ENCODE measurements around the gene ZFAND2A.
A peak's percentile ranks its signal among the peaks of the same experiment; 100 is the strongest.
"Not testable (repeated sequence)": the region's sequence is repeated elsewhere in the genome, so short reads cannot be mapped to it uniquely, and the experiment has no call there.

Gene ZFAND2A

GRCh38 chr7:1159891-1160669, at the start of gene ZFAND2A:
ZFAND2A (minus strand) TSS chr7:1160196; CDS start chr7:1158212, 1,984 bp downstream.
- H3K27me3 ChIP-seq (ENCODE audit: control insufficient read depth, insufficient read depth, low read length) = no peaks in the 10 kb centered on the region
- H3K27ac ChIP-seq (ENCODE audit: low read depth, low read length) = peak within 1 kb of the TSS; percentile 88
- peak within 1 kb of the TSS; percentile 86 for H3K9ac ChIP-seq (ENCODE audit: low read length)
- peaks cover 6% of the 10 kb centered on the region for H3K36me3 ChIP-seq (ENCODE audit: control insufficient read depth, insufficient read depth, low read length)
- peaks cover 11% of the 10 kb centered on the region for H3K4me1 ChIP-seq (ENCODE audit: control insufficient read depth, insufficient read depth, low read length)
- H3K4me3 ChIP-seq (ENCODE audit: low read length) = peak within 1 kb of the TSS; percentile 98

- H3K4me3 ChIP-seq (ENCODE audit: low read length) = no peak overlapping the region
- H3K36me3 ChIP-seq (ENCODE audit: control insufficient read depth, insufficient read depth, low read length) = no peaks in the 10 kb centered on the region
- H3K27ac ChIP-seq (ENCODE audit: low read depth, low read length) = no peak overlapping the region
- H3K27me3 ChIP-seq (ENCODE audit: control insufficient read depth, insufficient read depth, low read length) = peaks cover 17% of the 10 kb centered on the region
- H3K4me1 ChIP-seq (ENCODE audit: control insufficient read depth, insufficient read depth, low read length) = no peaks in the 10 kb centered on the region
- no peak overlapping the region for H3K9ac ChIP-seq (ENCODE audit: low read length)
Measured at GRCh38 chr7:1209097-1209496, 49.1 kb upstream of the ZFAND2A start.

GRCh38 chr7:1205742-1206141, 45.7 kb upstream of the ZFAND2A start:
- not testable (repeated sequence) for H3K27me3 ChIP-seq (ENCODE audit: control insufficient read depth, insufficient read depth, low read length); H3K9ac ChIP-seq (ENCODE audit: low read length); H3K4me3 ChIP-seq (ENCODE audit: low read length); H3K4me1 ChIP-seq (ENCODE audit: control insufficient read depth, insufficient read depth, low read length); H3K36me3 ChIP-seq (ENCODE audit: control insufficient read depth, insufficient read depth, low read length); H3K27ac ChIP-seq (ENCODE audit: low read depth, low read length)

DNA sequence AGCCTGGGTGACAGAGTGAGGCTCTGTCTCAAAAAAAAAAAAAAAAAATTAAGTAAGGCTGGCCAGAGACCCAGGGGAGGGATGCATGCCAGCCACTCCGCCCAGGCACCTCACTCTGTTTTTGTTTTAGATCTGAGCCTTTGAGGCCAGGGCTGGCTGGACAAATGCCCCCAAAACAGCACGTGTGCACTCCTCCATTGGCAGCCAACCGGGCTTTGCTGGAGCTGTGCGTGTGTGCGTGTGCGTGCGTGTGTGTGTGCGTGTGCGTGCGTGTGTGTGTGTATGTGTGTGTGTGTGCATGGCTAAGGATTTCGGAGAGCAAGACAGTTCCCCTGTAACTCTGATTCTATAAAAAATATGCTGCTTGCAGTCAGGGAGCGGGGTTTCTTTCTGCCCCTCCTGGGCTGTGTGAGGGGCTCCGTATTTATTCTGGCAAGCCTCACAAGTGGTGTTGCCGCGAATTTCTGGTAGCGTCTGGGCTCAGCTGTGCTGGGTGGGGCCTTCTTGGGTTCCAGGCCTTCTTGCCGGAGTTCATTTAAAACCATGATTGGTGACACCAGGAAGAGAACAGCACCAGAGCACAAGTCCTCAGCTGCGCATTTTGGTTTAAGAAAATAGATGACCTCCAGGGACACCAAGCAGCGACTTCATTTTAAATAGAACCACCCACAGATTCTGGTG, 44.6 kb upstream of the ZFAND2A start:
- no peak overlapping the region for H3K27ac ChIP-seq (ENCODE audit: low read depth, low read length)
- H3K36me3 ChIP-seq (ENCODE audit: control insufficient read depth, insufficient read depth, low read length) = no peaks in the 10 kb centered on the region
- H3K4me1 ChIP-seq (ENCODE audit: control insufficient read depth, insufficient read depth, low read length) = no peaks in the 10 kb centered on the region
- no peak overlapping the region for H3K4me3 ChIP-seq (ENCODE audit: low read length)
- H3K27me3 ChIP-seq (ENCODE audit: control insufficient read depth, insufficient read depth, low read length) = peaks cover 3% of the 10 kb centered on the region
- H3K9ac ChIP-seq (ENCODE audit: low read length) = no peak overlapping the region

DNA sequence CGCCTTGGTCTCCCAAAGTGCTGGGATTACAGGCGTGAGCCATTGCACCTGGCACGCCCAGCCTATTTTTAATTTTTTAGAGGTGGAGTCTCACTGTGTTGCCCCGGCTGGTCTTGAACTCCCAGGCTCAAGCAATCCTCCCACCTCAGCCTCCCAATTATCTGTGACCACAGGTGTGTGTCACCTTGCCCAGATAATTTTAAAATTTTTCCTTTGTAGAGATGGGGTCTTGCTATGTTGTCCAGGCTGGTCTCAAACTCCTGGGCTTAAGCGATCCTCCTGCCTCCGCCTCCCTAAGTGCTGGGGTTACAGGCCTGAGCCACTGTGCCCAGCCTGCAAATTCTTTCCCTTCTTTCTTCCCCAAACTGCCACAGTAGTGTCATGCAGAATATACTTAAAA, 42.9 kb upstream of the ZFAND2A start:
- not testable (repeated sequence) for H3K4me3 ChIP-seq (ENCODE audit: low read length); H3K27ac ChIP-seq (ENCODE audit: low read depth, low read length); H3K4me1 ChIP-seq (ENCODE audit: control insufficient read depth, insufficient read depth, low read length); H3K27me3 ChIP-seq (ENCODE audit: control insufficient read depth, insufficient read depth, low read length); H3K36me3 ChIP-seq (ENCODE audit: control insufficient read depth, insufficient read depth, low read length); H3K9ac ChIP-seq (ENCODE audit: low read length)

DNA sequence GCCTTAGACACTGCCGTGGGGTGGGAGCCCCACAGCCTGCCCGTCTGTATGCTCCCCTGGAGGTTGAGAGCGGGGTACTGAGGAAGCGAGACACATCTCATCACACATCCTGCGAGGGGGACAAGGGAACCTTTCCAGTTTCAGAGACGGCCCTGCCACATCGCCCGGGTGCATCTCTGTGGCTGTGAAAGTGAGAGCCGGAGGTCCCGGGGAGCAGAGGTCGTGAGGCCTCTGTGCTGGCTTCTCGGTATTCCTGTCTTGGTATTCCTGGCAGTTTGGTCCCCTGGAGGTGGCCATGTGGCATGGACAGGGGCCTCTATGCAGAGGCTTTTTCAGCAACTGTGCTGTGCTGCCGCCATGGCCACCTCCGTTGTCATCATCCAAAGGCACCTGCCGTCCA, 41.9 kb upstream of the ZFAND2A start:
- no peaks in the 10 kb centered on the region for H3K36me3 ChIP-seq (ENCODE audit: control insufficient read depth, insufficient read depth, low read length)
- H3K27me3 ChIP-seq (ENCODE audit: control insufficient read depth, insufficient read depth, low read length) = no peaks in the 10 kb centered on the region
- no peak overlapping the region for H3K4me3 ChIP-seq (ENCODE audit: low read length)
- no peak overlapping the region for H3K27ac ChIP-seq (ENCODE audit: low read depth, low read length)
- no peaks in the 10 kb centered on the region for H3K4me1 ChIP-seq (ENCODE audit: control insufficient read depth, insufficient read depth, low read length)
- H3K9ac ChIP-seq (ENCODE audit: low read length) = no peak overlapping the region

DNA sequence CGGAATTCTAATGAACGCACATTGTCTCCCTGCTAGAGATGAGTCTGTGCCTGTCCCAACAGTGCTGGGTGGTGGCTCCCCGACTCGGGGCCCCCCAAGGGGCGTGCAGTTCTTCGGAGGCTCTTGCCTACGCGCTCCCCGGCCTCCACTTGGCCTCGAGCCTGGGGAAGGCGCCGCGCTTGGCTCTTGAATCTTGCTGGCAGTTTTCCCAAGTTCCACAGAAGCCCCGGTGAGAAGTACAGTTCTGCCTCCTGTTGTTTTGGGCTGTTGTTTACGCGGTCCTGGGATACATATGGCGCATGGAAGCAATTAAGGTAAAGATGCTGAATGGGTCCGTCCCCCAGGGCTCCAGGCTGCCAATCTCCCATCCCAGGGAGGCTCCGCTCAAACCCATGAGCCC, 40.0 kb upstream of the ZFAND2A start:
- no peaks in the 10 kb centered on the region for H3K27me3 ChIP-seq (ENCODE audit: control insufficient read depth, insufficient read depth, low read length)
- no peak overlapping the region for H3K27ac ChIP-seq (ENCODE audit: low read depth, low read length)
- H3K36me3 ChIP-seq (ENCODE audit: control insufficient read depth, insufficient read depth, low read length) = no peaks in the 10 kb centered on the region
- H3K9ac ChIP-seq (ENCODE audit: low read length) = no peak overlapping the region
- no peaks in the 10 kb centered on the region for H3K4me1 ChIP-seq (ENCODE audit: control insufficient read depth, insufficient read depth, low read length)
- H3K4me3 ChIP-seq (ENCODE audit: low read length) = no peak overlapping the region

- H3K36me3 ChIP-seq (ENCODE audit: control insufficient read depth, insufficient read depth, low read length) = no peaks in the 10 kb centered on the region
- H3K9ac ChIP-seq (ENCODE audit: low read length) = no peak overlapping the region
- H3K27ac ChIP-seq (ENCODE audit: low read depth, low read length) = no peak overlapping the region
- no peaks in the 10 kb centered on the region for H3K4me1 ChIP-seq (ENCODE audit: control insufficient read depth, insufficient read depth, low read length)
- H3K4me3 ChIP-seq (ENCODE audit: low read length) = no peak overlapping the region
- no peaks in the 10 kb centered on the region for H3K27me3 ChIP-seq (ENCODE audit: control insufficient read depth, insufficient read depth, low read length)
Measured at GRCh38 chr7:1197997-1198625, 38.1 kb upstream of the ZFAND2A start.

DNA sequence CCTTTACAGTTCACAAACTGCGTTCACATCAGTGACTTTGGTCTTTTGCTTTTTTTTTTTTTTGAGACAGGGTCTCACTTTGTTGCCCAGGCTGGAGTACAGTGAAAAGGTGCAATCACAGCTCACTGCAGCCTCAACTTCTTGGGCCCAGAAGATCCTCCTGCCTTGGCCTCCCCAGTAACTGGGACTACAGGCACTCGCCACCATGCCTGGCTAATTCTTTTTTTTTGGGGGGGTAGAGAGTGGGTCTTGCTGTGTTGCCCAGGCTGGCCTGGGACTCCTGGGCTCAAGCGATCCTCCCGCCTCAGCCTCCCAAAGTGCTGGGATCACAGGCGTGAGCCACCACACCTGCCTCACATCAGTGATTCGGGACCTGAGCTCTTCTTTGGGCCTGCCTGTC, 37.0 kb upstream of the ZFAND2A start:
- Histone ChIP-seq H3K9ac (ENCODE audit: low read length) (no peak overlapping the region), H3K27me3 (ENCODE audit: control insufficient read depth, insufficient read depth, low read length) (peaks cover 3% of the 10 kb centered on the region), H3K4me1 (ENCODE audit: control insufficient read depth, insufficient read depth, low read length) (no peaks in the 10 kb centered on the region)

DNA sequence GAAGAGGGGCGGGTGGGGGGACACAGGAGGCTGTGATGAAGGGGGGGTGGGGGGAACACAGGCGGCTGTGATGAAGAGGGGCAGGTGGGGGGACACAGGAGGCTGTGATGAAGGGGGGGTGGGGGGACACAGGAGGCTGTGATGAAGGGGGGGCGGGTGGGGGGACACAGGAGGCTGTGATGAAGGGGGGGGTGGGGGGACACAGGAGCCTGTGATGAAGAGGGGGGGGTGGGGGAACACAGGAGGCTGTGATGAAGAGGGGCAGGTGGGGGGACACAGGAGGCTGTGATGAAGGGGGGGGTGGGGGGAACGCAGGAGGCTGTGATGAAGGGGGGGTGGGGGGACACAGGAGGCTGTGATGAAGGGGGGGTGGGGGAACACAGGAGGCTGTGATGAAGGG, 36.4 kb upstream of the ZFAND2A start:
- not testable (repeated sequence) for H3K4me3 ChIP-seq (ENCODE audit: low read length); H3K36me3 ChIP-seq (ENCODE audit: control insufficient read depth, insufficient read depth, low read length); H3K27me3 ChIP-seq (ENCODE audit: control insufficient read depth, insufficient read depth, low read length); H3K27ac ChIP-seq (ENCODE audit: low read depth, low read length); H3K4me1 ChIP-seq (ENCODE audit: control insufficient read depth, insufficient read depth, low read length); H3K9ac ChIP-seq (ENCODE audit: low read length)

More for the DNA sequence above, 37.0 kb upstream of the ZFAND2A start:
- H3K4me3 ChIP-seq (ENCODE audit: low read length) = no peak overlapping the region
- H3K27ac ChIP-seq (ENCODE audit: low read depth, low read length) = no peak overlapping the region
- no peaks in the 10 kb centered on the region for H3K36me3 ChIP-seq (ENCODE audit: control insufficient read depth, insufficient read depth, low read length)

DNA sequence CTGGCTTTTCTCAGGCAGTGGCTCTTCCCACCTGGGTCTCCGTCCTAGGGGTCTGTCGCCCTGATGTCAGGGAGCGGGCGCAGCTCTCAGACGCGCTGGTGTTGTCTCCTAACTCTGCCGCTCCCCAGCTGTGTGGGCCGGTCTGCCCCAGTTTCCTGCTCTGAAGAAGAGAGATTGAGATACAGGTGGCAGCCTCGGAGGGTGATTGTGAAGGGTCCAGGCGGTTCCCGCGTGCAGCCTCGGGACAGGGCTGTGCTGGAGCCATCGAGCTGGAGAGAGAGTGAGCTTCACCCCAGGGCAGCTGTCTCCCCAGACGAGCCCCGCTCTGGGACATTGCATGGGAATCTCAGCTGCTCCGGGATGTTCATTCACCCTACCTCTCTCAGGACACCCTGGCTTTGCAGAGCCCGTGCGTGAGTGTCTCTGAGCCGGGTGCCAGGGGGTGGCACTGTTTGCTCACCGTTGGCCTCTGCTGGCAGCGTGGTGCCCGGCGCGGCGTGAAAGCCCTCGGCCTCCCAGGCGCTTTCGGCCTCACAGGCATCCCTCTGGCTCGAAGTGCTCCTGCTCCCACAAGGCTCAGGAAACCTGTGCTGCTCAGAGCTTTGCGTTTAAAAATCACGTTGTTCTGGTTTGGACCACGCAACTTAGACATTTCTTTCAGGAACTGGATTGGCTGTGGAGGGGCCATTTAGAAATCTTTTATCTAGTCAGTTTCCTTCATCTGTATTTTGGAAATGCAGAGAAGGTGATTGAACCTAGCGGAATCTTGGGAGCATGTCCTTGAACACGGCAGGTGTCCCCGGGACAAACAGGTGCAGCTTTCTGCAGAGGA, 33.8 kb upstream of the ZFAND2A start:
- H3K36me3 ChIP-seq (ENCODE audit: control insufficient read depth, insufficient read depth, low read length) = no peaks in the 10 kb centered on the region
- H3K9ac ChIP-seq (ENCODE audit: low read length) = no peak overlapping the region
- H3K27me3 ChIP-seq (ENCODE audit: control insufficient read depth, insufficient read depth, low read length) = peaks cover 3% of the 10 kb centered on the region
- H3K27ac ChIP-seq (ENCODE audit: low read depth, low read length) = no peak overlapping the region
- H3K4me3 ChIP-seq (ENCODE audit: low read length) = no peak overlapping the region
- no peaks in the 10 kb centered on the region for H3K4me1 ChIP-seq (ENCODE audit: control insufficient read depth, insufficient read depth, low read length)

- Histone ChIP-seq H3K4me3 (ENCODE audit: low read length) (no peak overlapping the region), H3K9ac (ENCODE audit: low read length) (no peak overlapping the region), H3K27me3 (ENCODE audit: control insufficient read depth, insufficient read depth, low read length) (peaks cover 3% of the 10 kb centered on the region), H3K36me3 (ENCODE audit: control insufficient read depth, insufficient read depth, low read length) (no peaks in the 10 kb centered on the region), H3K27ac (ENCODE audit: low read depth, low read length) (no peak overlapping the region), H3K4me1 (ENCODE audit: control insufficient read depth, insufficient read depth, low read length) (no peaks in the 10 kb centered on the region)
Measured at GRCh38 chr7:1192171-1192676, 32.2 kb upstream of the ZFAND2A start.

Data from rectal smooth muscle tissue (tissue), 1 donor.